ENCODE results near the gene IGSF9.

The IGSF9 gene

GRCh38 chr1:159895836-159896545, 49.4 kb downstream of the IGSF9 start:
- no peak for FAIRE-seq

- no peak for FAIRE-seq
Measured at GRCh38 chr1:159895286-159895685, 50.1 kb downstream of the IGSF9 start.

- no peak for FAIRE-seq
Measured at GRCh38 chr1:159892944-159893343, 52.5 kb downstream of the IGSF9 start.

- FAIRE-seq = no peak
Measured at GRCh38 chr1:159891275-159892157, 53.9 kb downstream of the IGSF9 start.

- FAIRE-seq = no peak
Measured at GRCh38 chr1:159890390-159890789, 55.0 kb downstream of the IGSF9 start.

GRCh38 chr1:159889821-159890252, 55.6 kb downstream of the IGSF9 start:
- no peak for FAIRE-seq

- no peak for FAIRE-seq
Measured at GRCh38 chr1:159889202-159889601, 56.2 kb downstream of the IGSF9 start.

- no peak for FAIRE-seq
Measured at GRCh38 chr1:159884296-159884695, 61.1 kb downstream of the IGSF9 start.

- no peak for FAIRE-seq
Measured at GRCh38 chr1:159883134-159883533, 62.3 kb downstream of the IGSF9 start.

- FAIRE-seq = no peak
Measured at GRCh38 chr1:159882527-159882862, 62.9 kb downstream of the IGSF9 start.

- FAIRE-seq = no peak
Measured at GRCh38 chr1:159881622-159882526, 63.5 kb downstream of the IGSF9 start.

GRCh38 chr1:159880430-159880829, 65.0 kb downstream of the IGSF9 start:
- FAIRE-seq = no peak

- no peak for FAIRE-seq
Measured at GRCh38 chr1:159879977-159880376, 65.4 kb downstream of the IGSF9 start.

- FAIRE-seq = no peak
Measured at GRCh38 chr1:159879136-159879535, 66.3 kb downstream of the IGSF9 start.

GRCh38 chr1:159877695-159878444, 67.5 kb downstream of the IGSF9 start:
- no peak for FAIRE-seq

Measured in G401.6 (cell line).